Activated CD4-positive, alpha-beta T cell treated with anti-CD3 and anti-CD28 coated beads, Interleukin-2, amount 50 U/mL, for 4 hours (primary cell): ENCODE data around the gene SLC32A1.
A peak's percentile ranks its signal among the peaks of the same experiment; 100 is the strongest.

Experiments
- DNase-seq, 2 experiments: peaks; one replicate each; pipeline ENCODE4 v3.0.0-alpha.2; 2020

The SLC32A1 gene

GRCh38 chr20:38725931-38726803 is 1.9 kb downstream of the SLC32A1 start:
- peak in 1 of 2 experiments; percentile 31 for DNase-seq

GRCh38 chr20:38726804-38727606 is 2.7 kb downstream of the SLC32A1 start:
- DNase-seq, result peak; percentile 35 to 41

DNA sequence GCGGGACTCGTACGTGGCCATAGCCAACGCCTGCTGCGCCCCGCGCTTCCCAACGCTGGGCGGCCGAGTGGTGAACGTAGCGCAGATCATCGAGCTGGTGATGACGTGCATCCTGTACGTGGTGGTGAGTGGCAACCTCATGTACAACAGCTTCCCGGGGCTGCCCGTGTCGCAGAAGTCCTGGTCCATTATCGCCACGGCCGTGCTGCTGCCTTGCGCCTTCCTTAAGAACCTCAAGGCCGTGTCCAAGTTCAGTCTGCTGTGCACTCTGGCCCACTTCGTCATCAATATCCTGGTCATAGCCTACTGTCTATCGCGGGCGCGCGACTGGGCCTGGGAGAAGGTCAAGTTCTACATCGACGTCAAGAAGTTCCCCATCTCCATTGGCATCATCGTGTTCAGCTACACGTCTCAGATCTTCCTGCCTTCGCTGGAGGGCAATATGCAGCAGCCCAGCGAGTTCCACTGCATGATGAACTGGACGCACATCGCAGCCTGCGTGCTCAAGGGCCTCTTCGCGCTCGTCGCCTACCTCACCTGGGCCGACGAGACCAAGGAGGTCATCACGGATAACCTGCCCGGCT is 3.4 kb downstream of the SLC32A1 start:
- no peak for DNase-seq

DNA sequence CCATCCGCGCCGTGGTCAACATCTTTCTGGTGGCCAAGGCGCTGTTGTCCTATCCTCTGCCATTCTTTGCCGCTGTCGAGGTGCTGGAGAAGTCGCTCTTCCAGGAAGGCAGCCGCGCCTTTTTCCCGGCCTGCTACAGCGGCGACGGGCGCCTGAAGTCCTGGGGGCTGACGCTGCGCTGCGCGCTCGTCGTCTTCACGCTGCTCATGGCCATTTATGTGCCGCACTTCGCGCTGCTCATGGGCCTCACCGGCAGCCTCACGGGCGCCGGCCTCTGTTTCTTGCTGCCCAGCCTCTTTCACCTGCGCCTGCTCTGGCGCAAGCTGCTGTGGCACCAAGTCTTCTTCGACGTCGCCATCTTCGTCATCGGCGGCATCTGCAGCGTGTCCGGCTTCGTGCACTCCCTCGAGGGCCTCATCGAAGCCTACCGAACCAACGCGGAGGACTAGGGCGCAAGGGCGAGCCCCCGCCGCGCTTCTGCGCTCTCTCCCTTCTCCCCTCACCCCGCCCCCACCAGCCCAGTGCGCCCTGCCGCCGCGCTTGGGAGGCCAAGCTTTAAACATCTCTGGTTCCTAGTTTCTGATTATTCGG is 4.0 kb downstream of the SLC32A1 start:
- no peak for DNase-seq

DNA sequence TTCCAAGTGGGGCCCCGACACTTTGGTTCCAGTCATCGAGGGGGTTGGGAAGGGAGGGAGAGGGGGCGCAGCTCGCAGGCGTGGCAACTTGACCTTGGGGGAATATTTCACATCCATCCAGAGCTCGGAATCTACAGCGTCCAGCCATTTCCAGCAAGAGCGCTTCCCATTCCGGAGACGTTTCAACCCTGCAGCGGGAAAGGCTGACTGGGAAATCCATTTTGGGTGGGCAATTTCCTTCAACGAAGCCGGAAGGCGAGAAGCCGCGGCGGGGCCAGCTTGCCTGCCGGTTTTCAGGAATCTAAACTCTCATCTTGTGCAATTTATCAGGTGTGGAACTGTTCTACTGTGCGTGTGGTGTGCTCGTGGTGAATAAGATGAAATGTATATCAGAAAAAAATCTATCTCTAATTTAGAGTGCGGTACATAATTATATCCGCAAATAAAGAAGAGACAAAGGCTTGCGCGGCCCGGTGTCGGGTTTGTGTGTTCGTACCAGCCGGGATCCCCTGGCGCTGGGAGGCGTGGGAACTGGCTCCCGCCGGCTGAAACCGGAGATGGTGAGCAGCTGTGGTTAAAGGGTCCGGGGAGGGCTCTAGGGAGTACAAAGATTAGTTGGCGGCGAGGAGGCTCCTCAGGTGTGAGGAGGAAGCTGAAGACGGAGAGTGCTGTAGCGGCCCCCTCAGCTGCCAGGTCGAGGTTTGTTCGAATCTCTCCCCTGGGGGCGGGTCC is 4.8 kb downstream of the SLC32A1 start:
- no peak for DNase-seq

DNA sequence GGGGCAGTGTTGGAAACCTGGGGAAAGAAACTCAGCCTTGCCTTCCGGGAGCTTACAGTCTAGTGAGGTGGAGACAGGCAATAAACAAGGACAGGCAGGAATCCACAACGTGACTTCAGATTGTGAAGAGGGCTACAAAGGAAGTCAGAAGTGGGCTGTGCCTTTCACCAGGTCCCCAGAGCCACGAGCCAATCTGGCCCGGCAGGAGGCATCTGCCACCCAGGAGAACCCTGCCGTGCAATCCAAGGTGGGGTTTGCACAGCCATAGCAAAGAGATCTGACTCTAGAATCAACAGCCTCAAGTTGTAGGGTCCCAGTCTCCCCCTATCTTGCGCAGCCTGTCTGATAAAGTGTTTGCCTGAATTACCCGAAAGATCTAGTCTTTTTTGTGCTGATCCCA is 5.5 kb downstream of the SLC32A1 start:
- no peak for DNase-seq

DNA sequence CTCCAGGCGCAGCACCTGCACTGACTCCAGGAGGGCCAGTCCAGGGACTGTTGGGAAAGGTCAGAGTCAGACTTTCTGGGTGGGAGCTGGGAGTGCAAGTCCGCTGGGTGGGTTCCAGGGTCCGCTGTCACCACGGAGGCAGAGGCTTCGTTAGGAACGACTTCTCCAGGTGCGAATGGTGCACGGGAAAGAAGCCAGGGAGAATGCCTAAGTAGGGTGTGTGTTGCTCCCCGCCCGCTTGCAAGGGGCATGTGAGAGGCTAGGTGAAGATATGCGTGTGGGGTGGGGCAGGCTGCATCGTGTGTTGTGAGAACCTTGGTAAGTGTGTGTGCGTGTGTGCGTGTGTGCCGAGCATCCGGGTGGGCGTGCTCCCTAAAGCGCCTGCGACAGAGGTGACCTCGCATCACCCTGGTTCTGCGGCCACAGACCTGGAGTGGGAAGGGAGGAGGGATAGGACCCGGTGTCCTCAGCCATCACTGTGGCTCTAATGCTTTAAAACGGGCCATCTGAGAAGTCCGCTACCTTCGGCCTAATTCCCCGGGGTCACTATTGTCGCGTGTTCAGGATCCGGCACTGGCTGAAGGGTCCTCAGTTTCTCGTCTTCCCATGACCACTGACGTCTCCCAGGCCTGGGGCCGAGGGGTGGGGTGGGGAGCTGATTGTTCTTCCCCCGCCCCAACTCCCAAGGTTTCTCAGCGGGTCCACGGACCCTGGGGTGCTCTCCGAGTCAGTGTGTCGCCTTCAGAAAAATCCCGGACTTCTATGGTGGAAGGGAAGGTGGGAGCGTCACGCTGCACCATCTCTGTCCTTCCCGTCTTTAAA is 6.1 kb downstream of the SLC32A1 start:
- no peak for DNase-seq

DNA sequence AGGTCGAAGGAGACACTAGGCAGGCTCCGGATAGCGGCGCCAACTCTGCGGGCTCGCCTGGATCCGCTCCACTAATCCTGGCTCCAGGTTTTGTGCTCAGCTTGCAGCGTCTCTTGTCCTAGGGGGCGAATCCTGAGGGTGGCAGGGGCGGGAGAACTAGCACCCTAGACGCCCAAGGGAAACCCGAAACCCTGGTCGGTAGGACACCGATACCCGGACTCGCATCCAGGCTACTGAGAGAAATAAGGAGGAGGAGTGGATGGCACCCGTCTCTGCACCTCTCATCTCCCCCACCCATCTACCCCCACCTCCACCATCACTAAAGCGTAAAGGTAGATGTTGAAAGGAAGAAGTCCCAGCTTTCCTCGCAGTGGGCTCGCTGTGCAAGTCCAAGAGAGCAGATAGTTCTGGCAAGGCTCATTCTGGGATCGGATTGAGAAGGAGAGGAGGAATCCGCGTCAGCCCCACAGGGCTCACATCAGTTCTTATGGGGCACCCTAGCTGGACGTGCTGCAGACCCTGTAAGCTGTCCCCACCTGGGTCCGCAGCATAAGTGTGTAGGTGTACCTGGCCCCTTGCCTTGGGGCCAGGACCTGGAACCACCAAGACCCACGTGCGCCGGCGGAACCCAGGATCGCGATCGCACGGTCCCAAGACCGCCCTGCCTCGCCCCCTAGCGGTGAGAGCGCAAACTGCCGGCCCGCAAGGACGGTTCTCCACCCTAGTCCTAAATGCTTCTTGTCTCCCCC is 6.9 kb downstream of the SLC32A1 start:
- peak; percentile 71 to 78 for DNase-seq

GRCh38 chr20:38731738-38732113 is 7.4 kb downstream of the SLC32A1 start:
- no peak for DNase-seq

GRCh38 chr20:38732981-38733380 is 8.7 kb downstream of the SLC32A1 start:
- no peak for DNase-seq

DNA sequence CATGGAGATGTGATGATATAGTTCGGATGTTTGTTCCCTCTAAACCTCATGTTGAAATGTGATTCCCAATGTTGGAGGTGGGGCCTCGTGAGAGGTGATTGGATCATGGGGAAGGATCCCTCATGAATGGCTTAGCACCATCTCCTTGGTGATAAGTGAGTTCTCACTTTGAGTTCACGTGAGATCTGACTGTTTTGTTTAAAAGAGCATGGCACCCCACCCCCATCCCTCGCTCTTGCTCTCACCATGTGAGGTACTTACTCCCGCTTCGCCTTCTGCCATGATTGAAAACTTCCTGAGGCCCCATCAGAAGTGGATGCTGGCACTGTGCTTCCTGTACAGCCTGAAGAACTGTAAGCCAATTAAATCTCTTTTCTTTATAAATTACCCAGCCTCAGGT is 10.9 kb downstream of the SLC32A1 start:
- no peak for DNase-seq

GRCh38 chr20:38737887-38738286 is 13.6 kb downstream of the SLC32A1 start:
- no peak for DNase-seq

GRCh38 chr20:38745757-38746156 is 21.5 kb downstream of the SLC32A1 start:
- DNase-seq, result no peak

DNA sequence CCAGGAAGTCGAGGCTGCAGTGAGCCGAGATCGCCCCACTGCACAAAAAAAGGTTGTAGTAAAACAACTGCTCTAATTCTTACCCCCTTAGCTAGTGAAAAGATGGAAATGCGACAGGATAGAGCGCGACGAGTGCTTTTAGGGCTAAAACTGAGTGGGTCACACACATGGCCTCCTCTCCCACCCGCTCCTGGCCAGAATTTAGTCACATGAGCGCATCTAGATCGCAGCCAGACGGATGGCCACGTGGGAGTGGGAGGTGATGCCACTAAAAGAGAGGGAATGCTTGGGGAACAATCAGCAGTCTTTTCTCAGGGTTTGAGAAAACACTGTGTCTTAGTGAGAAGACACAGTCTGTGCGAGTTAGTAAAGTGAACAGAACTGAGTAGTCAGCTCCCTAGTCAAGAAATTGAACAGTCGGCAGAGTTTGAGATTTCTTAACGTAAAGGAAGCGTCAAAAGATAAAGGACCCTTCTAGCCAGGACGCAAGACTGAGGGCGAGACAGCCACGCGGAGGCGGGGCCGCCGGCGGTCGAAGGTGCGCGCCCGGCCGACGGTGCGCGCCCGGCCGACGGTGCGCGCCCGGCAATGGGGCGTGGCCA is 23.3 kb downstream of the SLC32A1 start:
- DNase-seq, result no peak

DNA sequence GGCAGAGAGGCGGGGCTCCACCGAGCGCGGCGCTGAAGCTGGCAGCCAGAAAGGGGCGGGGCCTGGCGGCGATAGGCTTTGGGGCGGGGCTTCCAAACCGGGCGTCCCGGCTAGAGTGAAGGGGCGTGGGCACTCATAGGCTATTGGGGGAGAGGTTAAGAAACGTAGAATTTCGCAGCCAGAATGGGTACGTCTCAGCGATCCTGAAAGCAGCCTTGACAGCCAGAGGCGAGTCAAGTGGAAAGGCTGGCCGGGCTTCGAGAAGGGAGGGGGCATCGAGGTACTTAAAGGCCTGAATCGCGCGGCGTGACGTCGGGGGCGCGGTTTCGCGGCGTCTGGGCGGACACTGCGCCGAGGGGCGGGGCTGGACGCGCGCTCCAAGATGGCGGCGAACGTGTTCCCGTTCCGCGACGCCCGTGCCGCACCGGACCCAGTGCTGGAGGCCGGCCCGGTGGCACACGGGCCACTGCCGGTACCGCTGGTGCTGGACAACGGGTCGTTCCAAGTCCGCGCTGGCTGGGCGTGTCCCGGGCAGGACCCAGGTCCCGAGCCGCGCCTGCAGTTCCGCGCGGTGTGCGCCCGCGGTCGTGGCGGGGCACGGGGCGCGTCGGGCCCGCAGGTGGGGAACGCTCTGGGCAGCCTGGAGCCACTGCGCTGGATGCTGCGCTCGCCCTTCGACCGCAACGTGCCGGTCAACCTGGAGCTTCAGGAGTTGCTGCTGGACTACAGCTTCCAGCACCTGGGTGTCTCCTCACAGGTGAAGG is 24.0 kb downstream of the SLC32A1 start, which contains the start of gene ACTR5:
Gene ACTR5, plus strand, starts transcription at position 364 of the 764 bp plus-strand sequence. Its CDS starts 19 bp downstream, at position 383.
- DNase-seq, result peak; percentile 96 to 97

GRCh38 chr20:38748861-38749149 is 24.5 kb downstream of the SLC32A1 start:
- peak; percentile 57 to 60 for DNase-seq

GRCh38 chr20:38751360-38751976 is 27.2 kb downstream of the SLC32A1 start:
- no peak for DNase-seq

GRCh38 chr20:38752029-38752428 is 27.7 kb downstream of the SLC32A1 start:
- DNase-seq, result no peak

GRCh38 chr20:38754924-38755323 is 30.6 kb downstream of the SLC32A1 start:
- no peak for DNase-seq
